Stomach (tissue), 9 donors: ENCODE measurements around the gene ERVW-1. TPM values are rescaled to one million over a fixed set of nuclear protein-coding genes. Genes with fewer than 3 reads are reported as not detected.

Experiments
- DNase-seq, 2 donors: peaks; one replicate each; pipeline versions ENCODE4 v3.0.0 to v3.0.0-alpha.2; 2013 to 2019
- H3K27ac ChIP-seq, 5 donors: fragments of 200-600 bp in 4 of 5; sonication (generic) in 4 of 5; one replicate each; pipeline ENCODE4 v1.5.1; 2013 to 2019; ENCODE audit warnings: mild to moderate bottlenecking in 1 of 5, moderate library complexity in 1 of 5
- H3K27me3 ChIP-seq, 3 donors: fragments of 200-600 bp; sonication (generic); one replicate each; pipeline ENCODE4 v1.5.1; 2017 to 2019; ENCODE audit warnings: mixed run types in 1 of 3
- H3K36me3 ChIP-seq, 4 donors: fragments of 200-600 bp; sonication (generic); 1 replicate in 3 of 4; 2 replicates in 1 of 4; pipeline ENCODE4 v1.5.1; 2016 to 2019
- H3K4me1 ChIP-seq, 4 donors: fragments of 200-600 bp; sonication (generic); one replicate each; pipeline ENCODE4 v1.5.1; 2016 to 2019
- H3K4me3 ChIP-seq, 4 donors: fragments of 200-600 bp; sonication (generic) in 3 of 4; one replicate each; pipeline ENCODE4 v1.5.1; 2016 to 2019; ENCODE audit warnings: mild to moderate bottlenecking in 1 of 4
- H3K9me3 ChIP-seq, 4 donors: fragments of 200-600 bp; sonication (generic); one replicate each; pipeline ENCODE4 v1.5.1; 2016 to 2019
- POLR2A ChIP-seq, 4 donors: fragments of 450-650 bp; IDR thresholded peaks; one replicate each; pipeline ENCODE4 v1.6.1; 2016; ENCODE audit warnings: antibody characterized with exemption in 4 of 4, control low read depth in 2 of 4, mild to moderate bottlenecking in 1 of 4, moderate library complexity in 1 of 4
- WGBS, 5 donors: extraction: QIAGEN DNeasy Blood & Tissue Kit in 3 of 5; methylation state at CpG; one replicate each; pipeline versions ENCODE4 v1.1.5 to v1.1.7; 2013 to 2018; 5-methylcytosine and 5-hydroxymethylcytosine counted together
- intact Hi-C: fragments of 100-400 bp; cut with DNase I; formaldehyde crosslinking; loops from one replicate; pipeline ENCODE4 v1.15.1; 2023; ENCODE audit warnings: low total_unique reads
- polyA plus RNA-seq, 3 donors: library from polyadenylated mRNA; stranded (reverse); fragments of 200-250 nt; gene quantifications; one replicate each; pipeline ENCODE4 v1.2.3, GENCODE V29; 2013
- total RNA-seq, 5 donors: library from RNA; depleted of rRNA; stranded (reverse); fragments of >200 nt; gene quantifications; one replicate each; pipeline versions ENCODE4 v1.1.0 to v1.2.3, GENCODE V29; 2014 to 2016
- TF ChIP-seq, protein P1 (sequence below), 7 experiments: fragments of 450-650 bp in 4 of 7; fragments of 200-600 bp in 3 of 7; sonication (generic) in 3 of 7; IDR thresholded peaks; one replicate each; pipeline ENCODE4 v1.5.1; 2016 to 2019; ENCODE audit warnings: antibody characterized with exemption in 7 of 7, control low read depth in 2 of 7, mild to moderate bottlenecking in 1 of 7
- donor health status: healthy with polysubstance abuse.
- donor health status: Bipolar disorder and iron deficiency.
- donor health status: healthy.

Gene ERVW-1
- total and polyA plus RNA-seq, 8 donors: 0.18 TPM; not detected in 7

DNA sequence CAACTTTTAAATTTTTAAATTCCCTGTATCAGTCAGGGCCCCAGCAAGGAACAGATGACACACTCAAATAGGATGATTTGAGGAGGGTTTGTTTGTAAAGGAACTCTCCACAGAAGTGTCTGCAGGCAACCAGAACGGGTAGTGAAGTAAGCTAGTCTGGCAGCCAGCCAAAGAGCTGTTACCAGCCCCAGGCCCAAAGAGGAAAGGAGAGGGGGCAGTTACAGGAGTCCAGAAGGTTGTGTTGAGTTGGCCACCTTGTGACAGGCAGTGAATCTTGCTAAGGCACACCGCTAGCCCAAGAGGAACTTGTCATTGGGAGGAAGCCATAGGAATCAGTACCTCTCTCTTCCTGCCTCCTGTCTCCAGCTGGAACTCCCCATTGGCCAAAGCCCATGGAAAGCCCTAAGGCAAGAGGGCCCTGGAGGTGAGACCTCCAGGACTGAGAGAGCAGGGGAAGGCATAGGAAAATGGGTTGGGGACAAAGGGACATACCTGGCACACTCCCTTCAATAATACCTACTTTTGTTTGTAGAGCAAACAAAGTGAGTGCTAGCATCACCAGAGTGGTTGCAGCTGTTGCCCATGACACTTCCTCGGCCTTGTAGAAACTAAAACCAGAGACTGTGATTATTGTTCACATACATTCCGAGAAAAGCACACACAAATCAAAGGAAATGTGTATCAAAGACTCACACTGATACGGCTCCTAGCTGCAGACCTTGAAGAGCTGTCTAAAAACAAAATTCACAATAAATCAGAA, 55.9 kb downstream of the ERVW-1 start:
- Histone ChIP-seq H3K9me3 (no peaks in the 10 kb centered on the region), H3K4me1 (peaks cover 0 to 18% (median 6%) of the 10 kb centered on the region in 4 donors), H3K4me3 (no peak overlapping the region), H3K36me3 (no peaks in the 10 kb centered on the region), H3K27me3 (peaks cover 0 to 14% (median 8%) of the 10 kb centered on the region in 3 donors), H3K27ac (no peak overlapping the region)
- peak in 1 of 2 donors; percentile 32 for DNase-seq
- TF ChIP-seq POLR2A (IDR thresholded peaks at IDR 0.05): no peak
- TF ChIP-seq, protein P1, sequence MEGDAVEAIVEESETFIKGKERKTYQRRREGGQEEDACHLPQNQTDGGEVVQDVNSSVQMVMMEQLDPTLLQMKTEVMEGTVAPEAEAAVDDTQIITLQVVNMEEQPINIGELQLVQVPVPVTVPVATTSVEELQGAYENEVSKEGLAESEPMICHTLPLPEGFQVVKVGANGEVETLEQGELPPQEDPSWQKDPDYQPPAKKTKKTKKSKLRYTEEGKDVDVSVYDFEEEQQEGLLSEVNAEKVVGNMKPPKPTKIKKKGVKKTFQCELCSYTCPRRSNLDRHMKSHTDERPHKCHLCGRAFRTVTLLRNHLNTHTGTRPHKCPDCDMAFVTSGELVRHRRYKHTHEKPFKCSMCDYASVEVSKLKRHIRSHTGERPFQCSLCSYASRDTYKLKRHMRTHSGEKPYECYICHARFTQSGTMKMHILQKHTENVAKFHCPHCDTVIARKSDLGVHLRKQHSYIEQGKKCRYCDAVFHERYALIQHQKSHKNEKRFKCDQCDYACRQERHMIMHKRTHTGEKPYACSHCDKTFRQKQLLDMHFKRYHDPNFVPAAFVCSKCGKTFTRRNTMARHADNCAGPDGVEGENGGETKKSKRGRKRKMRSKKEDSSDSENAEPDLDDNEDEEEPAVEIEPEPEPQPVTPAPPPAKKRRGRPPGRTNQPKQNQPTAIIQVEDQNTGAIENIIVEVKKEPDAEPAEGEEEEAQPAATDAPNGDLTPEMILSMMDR (IDR thresholded peaks at IDR 0.05): no peak
- intact Hi-C loops: no loop called here
- WGBS, 5 donors: 33 to 56% (median 41%) methylated on average over 5 of the region's 5 CpGs

Other genes starting within 250 kb of the ERVW-1 start
- 100 to 1,000 TPM in 2 of 5 donors, 10 to 100 TPM in 2, 1 to 10 TPM in 1; 4.1 to 249 (median 63.0) TPM for gene KRIT1, start 232.0 kb downstream of the ERVW-1 start, total RNA-seq
- gene KRIT1, start 232.0 kb downstream of the ERVW-1 start, polyA plus RNA-seq: 10 to 100 TPM; 10.2 to 15.5 (median 13.3) TPM
- 100 to 1,000 TPM in 2 of 5 donors, 10 to 100 TPM in 3; 32.4 to 212 (median 51.6) TPM for gene ANKIB1, start 232.0 kb downstream of the ERVW-1 start, total RNA-seq
- 10 to 100 TPM in 1 of 3 donors, 1 to 10 TPM in 2; 8.3 to 12.4 (median 9.9) TPM for gene ANKIB1, start 232.0 kb downstream of the ERVW-1 start, polyA plus RNA-seq
- gene GATAD1, start 30.5 kb downstream of the ERVW-1 start, total RNA-seq: 100 to 1,000 TPM in 1 of 5 donors, 10 to 100 TPM in 4; 15.8 to 156 (median 69.1) TPM
- 10 to 100 TPM; 11.5 to 20.3 (median 14.5) TPM for gene GATAD1, start 30.5 kb downstream of the ERVW-1 start, polyA plus RNA-seq
- 10 to 100 TPM in 3 of 5 donors, 1 to 10 TPM in 2; 2.0 to 50.3 (median 15.5) TPM for gene PEX1, start 50.6 kb upstream of the ERVW-1 start, total RNA-seq
- 10 to 100 TPM in 1 of 3 donors, 1 to 10 TPM in 2; 4.7 to 16.2 (median 8.1) TPM for gene PEX1, start 50.6 kb upstream of the ERVW-1 start, polyA plus RNA-seq
- gene RBM48, start 50.8 kb upstream of the ERVW-1 start, total RNA-seq: 10 to 100 TPM in 2 of 5 donors, 1 to 10 TPM in 3; 3.2 to 14.0 (median 8.5) TPM
- gene RBM48, start 50.8 kb upstream of the ERVW-1 start, polyA plus RNA-seq: 1 to 10 TPM; 5.4 to 6.9 (median 6.3) TPM
- gene FAM133B, start 112.4 kb upstream of the ERVW-1 start, total RNA-seq: 10 to 100 TPM; 10.5 to 48.3 (median 29.7) TPM
- gene FAM133B, start 112.4 kb upstream of the ERVW-1 start, polyA plus RNA-seq: 10 to 100 TPM; 13.4 to 53.8 (median 17.0) TPM